Stimulated activated CD8-positive, alpha-beta memory T cell treated with anti-CD3 and anti-CD28 coated beads, Interleukin-12 subunit alpha, Interleukin-12 subunit beta, amount 100 ng/mL, for 24 hours (primary cell): ENCODE results near the gene TAOK1.

Experiments
- DNase-seq: peaks from one replicate; pipeline ENCODE4 v3.0.0-alpha.2; 2020; ENCODE audit errors: extremely low read depth

Gene TAOK1

DNA sequence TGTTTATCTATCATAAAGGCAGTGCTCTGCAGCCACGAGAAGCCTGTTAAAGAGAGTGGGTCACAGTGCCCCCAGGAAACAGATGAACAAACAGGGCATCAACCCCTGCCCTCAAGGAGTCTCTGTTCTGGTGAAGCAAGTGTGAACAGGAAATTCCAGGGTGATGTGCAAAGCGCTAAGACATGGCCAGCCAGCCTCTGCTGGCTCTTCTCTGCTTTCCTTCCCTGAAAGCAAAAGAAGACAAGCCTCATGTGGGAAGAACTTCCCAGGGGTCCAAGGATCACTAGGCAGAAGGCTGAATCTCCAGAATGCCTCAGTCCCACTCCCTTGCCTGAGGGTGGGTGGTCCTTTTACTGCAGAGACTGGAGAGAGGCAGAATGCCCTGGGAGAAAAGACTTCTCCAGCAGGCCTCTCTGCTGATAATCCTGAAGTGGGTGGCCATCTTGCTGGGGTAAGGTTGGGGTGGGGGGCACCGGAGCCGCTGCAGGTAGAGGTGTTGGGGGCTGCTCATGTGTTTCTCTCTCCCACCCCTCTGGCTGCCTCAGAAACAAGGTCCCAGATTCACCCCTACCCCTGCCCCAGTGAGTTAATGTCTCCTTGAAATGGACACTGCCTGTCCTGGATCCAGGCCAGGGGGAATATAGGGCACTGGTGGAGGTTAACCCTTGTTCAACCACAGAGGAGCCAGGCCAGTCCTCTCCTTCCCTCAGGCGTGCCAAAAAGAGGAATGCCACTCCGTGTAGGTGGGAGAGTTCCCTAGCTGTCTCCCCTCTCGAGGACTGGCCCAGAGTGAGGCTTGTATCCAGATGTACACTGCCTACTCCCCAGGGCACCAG, 205.2 kb downstream of the TAOK1 start:
- DNase-seq, result no peak

DNA sequence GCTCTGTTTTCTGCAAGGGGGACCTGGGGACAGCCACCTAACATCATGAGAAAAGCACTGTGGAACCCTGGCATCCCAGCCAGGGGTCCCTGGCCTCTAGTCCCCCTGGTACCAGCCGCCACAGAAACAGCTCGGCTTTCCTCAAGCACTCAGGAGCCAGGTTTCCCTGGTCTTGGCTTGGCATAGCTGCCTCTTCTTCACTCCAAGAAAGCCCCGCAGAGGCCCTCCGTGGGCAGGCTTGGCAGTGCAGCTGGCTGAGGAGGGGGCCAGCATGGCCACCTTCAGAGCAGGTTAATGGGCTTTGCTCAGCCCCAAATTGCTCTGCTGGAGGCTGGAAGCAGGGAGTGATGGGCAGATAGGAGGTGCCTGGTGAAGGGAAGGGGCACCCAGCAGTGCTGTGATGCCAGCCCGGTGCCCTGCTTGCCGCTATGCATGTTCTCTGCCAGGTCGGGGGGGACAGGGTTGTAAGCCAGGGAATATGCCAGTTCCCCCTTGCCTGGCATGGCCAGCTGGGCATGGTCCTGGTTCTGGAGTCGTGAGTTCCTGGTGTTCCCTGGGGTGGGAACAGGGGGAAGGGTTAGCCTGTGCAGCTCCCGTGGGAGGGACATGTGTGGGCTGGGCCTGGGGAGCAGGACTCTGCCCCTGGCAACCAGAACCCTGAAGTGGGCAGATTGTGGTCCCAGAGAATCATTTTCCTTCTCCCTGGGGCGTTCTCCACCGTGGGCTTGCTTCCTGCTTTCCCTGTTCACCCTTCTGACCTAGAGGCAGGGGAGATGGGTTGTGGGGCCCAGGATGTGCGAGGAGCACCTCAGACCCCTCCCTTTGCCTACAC, 206.0 kb downstream of the TAOK1 start:
- DNase-seq, result no peak

- no peak for DNase-seq
Observed at GRCh38 chr17:29596811-29597210, 206.6 kb downstream of the TAOK1 start.

- DNase-seq, result no peak
Observed at GRCh38 chr17:29597361-29598172, 207.4 kb downstream of the TAOK1 start.
